K562 (cell line): Measurements from ENCODE around the gene GORASP2. TPM values are rescaled to one million over a fixed set of nuclear protein-coding genes. Genes with fewer than 3 reads are reported as not detected.

ENCODE experiments used
- BRF1 ChIP-seq: IDR thresholded peaks from 3 replicates; pipeline ENCODE4 v1.6.1; 2011; ENCODE audit warnings: borderline replicate concordance, mild to moderate bottlenecking; ENCODE audit not compliant: insufficient read length; ENCODE audit errors: extremely low read depth
- EP400 ChIP-seq: fragments of 450-650 bp; IDR thresholded peaks from 2 replicates; pipeline ENCODE4 v1.6.1; 2017; ENCODE audit warnings: antibody characterized with exemption, mild to moderate bottlenecking, moderate library complexity
- ESRRA ChIP-seq: fragments of 450-650 bp; IDR thresholded peaks from 2 replicates; pipeline ENCODE4 v1.6.1; 2014; ENCODE audit warnings: low read depth, mild to moderate bottlenecking, moderate library complexity, borderline replicate concordance
- ETV1 ChIP-seq: fragments of 450-650 bp; conservative IDR thresholded peaks from 2 replicates; pipeline ENCODE4 v1.6.1; 2016; ENCODE audit warnings: missing genetic modification characterization, control low read depth, low read depth, missing compliant biosample characterization
- FUS ChIP-seq: fragments of 200-400 bp; formaldehyde crosslinking; optimal IDR thresholded peaks from 2 replicates; pipeline ENCODE3; 2017; ENCODE audit warnings: low read depth, low read length
- IFI16 ChIP-seq: fragments of 250-450 bp; sonication (Bioruptor Pico); IDR thresholded peaks from 2 replicates; pipeline ENCODE4 v2.1.2; 2022; ENCODE audit warnings: mild to moderate bottlenecking, inconsistent platforms
- KLF6 ChIP-seq: fragments of 250-450 bp; sonication (Bioruptor Pico); IDR thresholded peaks from 2 replicates; pipeline ENCODE4 v1.4.0; 2020; ENCODE audit warnings: mild to moderate bottlenecking, moderate library complexity, borderline replicate concordance
- NR1H2 ChIP-seq: sonication (generic); formaldehyde crosslinking; IDR thresholded peaks from 2 replicates; pipeline ENCODE4 v1.4.0; 2020; ENCODE audit warnings: mild to moderate bottlenecking, missing genetic modification reagents
- NR2F6 ChIP-seq: fragments of 450-650 bp; formaldehyde crosslinking; IDR thresholded peaks from 2 replicates; pipeline ENCODE4 v1.4.0; 2020; ENCODE audit warnings: mild to moderate bottlenecking
- RBM22 ChIP-seq: fragments of 200-400 bp; formaldehyde crosslinking; IDR thresholded peaks from 2 replicates; pipeline ENCODE4 v1.6.1; 2018; ENCODE audit warnings: low read length, low read depth; ENCODE audit not compliant: poor library complexity, severe bottlenecking
- RNF2 ChIP-seq: sonication (generic); IDR thresholded peaks from 2 replicates; pipeline ENCODE4 v1.6.1; 2016
- SMAD4 ChIP-seq: fragments of 250-450 bp; sonication (Bioruptor Pico); conservative IDR thresholded peaks from 2 replicates; pipeline ENCODE4 v1.8.0; 2021; ENCODE audit warnings: inconsistent platforms, mild to moderate bottlenecking, moderate library complexity
- SMARCC2 ChIP-seq: fragments of 450-650 bp; IDR thresholded peaks from 2 replicates; pipeline ENCODE4 v1.6.1; 2017; ENCODE audit warnings: antibody characterized with exemption, moderate library complexity, mild to moderate bottlenecking, low read depth
- ZBTB17 ChIP-seq: fragments of 450-650 bp; formaldehyde crosslinking; IDR thresholded peaks from 2 replicates; pipeline ENCODE4 v1.4.0; 2020; ENCODE audit warnings: mild to moderate bottlenecking
- ZNF121 ChIP-seq: sonication (generic); formaldehyde crosslinking; conservative IDR thresholded peaks from 2 replicates; pipeline ENCODE4 v1.8.0; 2022; ENCODE audit warnings: missing genetic modification reagents
- ZNF41 ChIP-seq: fragments of 250-450 bp; sonication (Bioruptor Pico); conservative IDR thresholded peaks from 2 replicates; pipeline ENCODE4 v1.4.0; 2020; ENCODE audit warnings: mild to moderate bottlenecking
- ZNF561 ChIP-seq: fragments of 450-650 bp; formaldehyde crosslinking; conservative IDR thresholded peaks from 2 replicates; pipeline ENCODE4 v1.4.0; 2020; ENCODE audit warnings: mild to moderate bottlenecking, moderate library complexity
- polyA plus RNA-seq, 8 experiments: library from polyadenylated mRNA; depleted of rRNA in 4 of 8; stranded (reverse) in 5 of 8; unstranded in 3 of 8; fragments of >200 nt; fragmentation: Nextera tagmentation in 2 of 8; fragmentation: Illumina TruSeq in 1 of 8; extraction: Ambion mirVana in 2 of 8; extraction: Trizol in 1 of 8; gene quantifications; 2 replicates each; pipeline versions ENCODE4 v1.2.1 to v1.2.3, GENCODE V29; 2011 to 2014; ENCODE audit warnings: inconsistent platforms in 1 of 8, missing spikeins in 1 of 8
- total RNA-seq, 7 experiments: library from RNA; depleted of rRNA in 6 of 7; stranded (reverse); fragments of >200 nt in 6 of 7; fragmentation: Illumina TruSeq in 2 of 7; extraction: Trizol in 2 of 7; gene quantifications; 2 replicates each; pipeline versions ENCODE4 v1.2.1 to v1.2.3, GENCODE V29; 2011 to 2021; ENCODE audit warnings: low replicate concordance in 1 of 7

The GORASP2 gene
- total and polyA plus RNA-seq, 9 of the 15 experiments (the other 6 are each of a cell fraction or from before 2014, with no cell fraction given): 27.4 to 180 (median 59.6) TPM

GRCh38 chr2:170929686-170930050 lies 615 bp downstream of the GORASP2 start (continued):
- TF ChIP-seq ZNF561 (CRISPR knock-in tag) (0 out of 2 replicates have a peak, but pooled peaks have one; percentile 13), RNF2 (0 out of 2 replicates have a peak, but pooled peaks have one; percentile 4), SMARCC2 (no peak), ZNF121 (CRISPR knock-in tag) (no peak), ZNF41 (CRISPR knock-in tag) (no peak), ETV1 (tag) (0 out of 2 replicates have a peak, but pooled peaks have one; percentile 5), KLF6 (CRISPR knock-in tag) (no peak), IFI16 (CRISPR knock-in tag) (no peak), ESRRA (no peak), BRF1 (no peak), NR2F6 (CRISPR knock-in tag) (no peak), EP400 (no peak), SMAD4 (CRISPR knock-in tag) (no peak), FUS (no peak), RBM22 (no peak), ZBTB17 (no peak; the same call in 1 of the 2 replicates), NR1H2 (CRISPR knock-in tag) (0 out of 2 replicates have a peak, but pooled peaks have one; percentile 17)
